ENCODE measurements around the gene ABHD16B.

ABHD16B gene

GRCh38 chr20:63881451-63882226, 20.3 kb downstream of the ABHD16B start:
- no peak for DNase-seq

- no peak for DNase-seq
Measured at GRCh38 chr20:63882257-63883200, 21.2 kb downstream of the ABHD16B start.

- no peak for DNase-seq
Measured at GRCh38 chr20:63883201-63883593, 21.9 kb downstream of the ABHD16B start.

GRCh38 chr20:63884506-63885263, 23.4 kb downstream of the ABHD16B start:
- no peak for DNase-seq

- no peak for DNase-seq
Measured at GRCh38 chr20:63885264-63886053, 24.2 kb downstream of the ABHD16B start.

- DNase-seq: no peak
Measured at GRCh38 chr20:63886054-63886419, 24.7 kb downstream of the ABHD16B start.

- no peak for DNase-seq
Measured at GRCh38 chr20:63886921-63887320, 25.6 kb downstream of the ABHD16B start.

GRCh38 chr20:63889241-63890200, 28.2 kb downstream of the ABHD16B start:
- DNase-seq: no peak

- DNase-seq: no peak
Measured at GRCh38 chr20:63890201-63890576, 28.9 kb downstream of the ABHD16B start.

- DNase-seq: no peak
Measured at GRCh38 chr20:63890616-63891015, 29.3 kb downstream of the ABHD16B start.

GRCh38 chr20:63891061-63892002, 30.0 kb downstream of the ABHD16B start:
- DNase-seq: no peak

GRCh38 chr20:63892402-63892801, 31.1 kb downstream of the ABHD16B start:
- DNase-seq: no peak

- no peak for DNase-seq
Measured at GRCh38 chr20:63893999-63894357, 32.7 kb downstream of the ABHD16B start.

GRCh38 chr20:63894358-63895201, 33.3 kb downstream of the ABHD16B start, which contains the start of gene DNAJC5:
Gene DNAJC5, plus strand, starts transcription at chr20:63895126. Its CDS starts 33,220 bp downstream, at chr20:63928346.
- peak; percentile 95 to 96 for DNase-seq

- DNase-seq: no peak
Measured at GRCh38 chr20:63895202-63895951, 34.1 kb downstream of the ABHD16B start.

- no peak for DNase-seq
Measured at GRCh38 chr20:63895952-63896263, 34.6 kb downstream of the ABHD16B start.

GRCh38 chr20:63896264-63897105, 35.2 kb downstream of the ABHD16B start:
- peak; percentile 39 to 42 for DNase-seq

All from stimulated activated CD4-positive, alpha-beta T cell treated with anti-CD3 and anti-CD28 coated beads, Interleukin-2, amount 100 ng/mL, for 24 hours (primary cell).